ENCODE data around the gene DPP6.
"Not testable (repeated sequence)": the region's sequence is repeated elsewhere in the genome, so short reads cannot be mapped to it uniquely, and the experiment has no call there.

Gene DPP6

GRCh38 chr7:154918266-154918665 lies 866.1 kb downstream of the DPP6 start:
- H3K4me3 ChIP-seq (ENCODE audit: low read depth, low read length), result no peak overlapping the region
- peaks cover 13% of the 10 kb centered on the region for H3K27me3 ChIP-seq (ENCODE audit: control insufficient read depth, insufficient read depth, low read length)

GRCh38 chr7:154918741-154919140 lies 866.5 kb downstream of the DPP6 start:
- Histone ChIP-seq H3K27ac (ENCODE audit: low read depth, low read length) (no peak overlapping the region), H3K9ac (ENCODE audit: low read depth, low read length) (no peak overlapping the region), H3K9me3 (ENCODE audit: control insufficient read depth, insufficient read depth, low read length) (no peaks in the 10 kb centered on the region), H3K27me3 (ENCODE audit: control insufficient read depth, insufficient read depth, low read length) (peaks cover 13% of the 10 kb centered on the region), H3K4me3 (ENCODE audit: low read depth, low read length) (no peak overlapping the region), H3K4me1 (ENCODE audit: control insufficient read depth, insufficient read depth, low read length) (0 out of 2 replicates have a peak, but pooled peaks cover 6% of the 10 kb centered on the region), H3K36me3 (ENCODE audit: control insufficient read depth, insufficient read depth, low read length) (no peaks in the 10 kb centered on the region)

More at GRCh38 chr7:154918266-154918665, 866.1 kb downstream of the DPP6 start:
- no peaks in the 10 kb centered on the region for H3K9me3 ChIP-seq (ENCODE audit: control insufficient read depth, insufficient read depth, low read length)
- 0 out of 2 replicates have a peak, but pooled peaks cover 6% of the 10 kb centered on the region for H3K4me1 ChIP-seq (ENCODE audit: control insufficient read depth, insufficient read depth, low read length)
- peak overlapping the region; percentile 2 for H3K27ac ChIP-seq (ENCODE audit: low read depth, low read length)
- no peaks in the 10 kb centered on the region for H3K36me3 ChIP-seq (ENCODE audit: control insufficient read depth, insufficient read depth, low read length)
- no peak overlapping the region for H3K9ac ChIP-seq (ENCODE audit: low read depth, low read length)

DNA sequence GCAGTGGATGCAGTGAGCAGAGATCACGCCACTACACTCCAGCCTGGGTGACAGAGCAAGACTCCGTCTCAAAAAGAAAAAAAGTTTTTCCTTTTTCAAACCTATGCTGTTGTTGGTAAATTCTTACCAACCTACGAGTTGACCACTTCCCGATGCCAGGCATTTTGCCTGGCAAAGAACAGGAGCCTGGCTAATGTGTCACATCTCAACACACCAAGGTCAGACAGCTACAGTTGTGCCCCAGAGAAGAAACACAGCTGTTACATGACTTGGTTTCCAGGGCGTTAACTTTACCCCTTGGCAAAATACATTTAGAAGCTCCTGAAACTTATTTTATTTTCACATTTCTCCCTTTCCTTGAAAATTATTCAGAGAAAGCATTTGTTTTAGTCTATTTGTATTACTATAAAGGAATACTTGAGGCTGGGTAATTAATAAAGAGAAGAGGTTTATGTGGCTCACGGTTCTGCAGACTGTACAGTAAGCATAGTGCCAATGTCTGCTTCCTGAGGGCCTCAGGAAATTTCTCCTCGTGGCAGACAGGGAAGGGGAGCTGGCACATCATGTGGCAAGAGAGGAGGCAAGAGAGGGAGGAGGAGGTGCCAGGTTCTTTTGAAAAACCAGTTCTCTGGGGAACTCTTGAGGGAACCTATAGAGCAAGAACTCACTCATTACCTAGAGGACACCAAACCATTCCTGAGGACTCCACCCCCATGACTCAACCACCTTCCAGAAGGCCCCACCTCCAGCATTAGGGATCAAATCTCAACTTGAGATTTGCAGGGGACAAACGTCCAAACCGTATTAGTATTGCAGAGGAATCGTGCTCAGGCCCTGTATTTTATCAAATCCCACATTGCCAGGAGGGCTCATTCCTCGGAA lies 867.4 kb downstream of the DPP6 start:
- H3K4me3 ChIP-seq (ENCODE audit: low read depth, low read length), result no peak overlapping the region
- H3K36me3 ChIP-seq (ENCODE audit: control insufficient read depth, insufficient read depth, low read length), result no peaks in the 10 kb centered on the region
- H3K27ac ChIP-seq (ENCODE audit: low read depth, low read length), result no peak overlapping the region
- no peak overlapping the region for H3K9ac ChIP-seq (ENCODE audit: low read depth, low read length)
- H3K27me3 ChIP-seq (ENCODE audit: control insufficient read depth, insufficient read depth, low read length), result peaks cover 4% of the 10 kb centered on the region
- H3K4me1 ChIP-seq (ENCODE audit: control insufficient read depth, insufficient read depth, low read length), result no peaks in the 10 kb centered on the region
- H3K9me3 ChIP-seq (ENCODE audit: control insufficient read depth, insufficient read depth, low read length), result no peaks in the 10 kb centered on the region

- not testable (repeated sequence) for H3K9ac ChIP-seq (ENCODE audit: low read depth, low read length); H3K27ac ChIP-seq (ENCODE audit: low read depth, low read length); H3K27me3 ChIP-seq (ENCODE audit: control insufficient read depth, insufficient read depth, low read length); H3K9me3 ChIP-seq (ENCODE audit: control insufficient read depth, insufficient read depth, low read length); H3K4me1 ChIP-seq (ENCODE audit: control insufficient read depth, insufficient read depth, low read length); H3K4me3 ChIP-seq (ENCODE audit: low read depth, low read length); H3K36me3 ChIP-seq (ENCODE audit: control insufficient read depth, insufficient read depth, low read length)
These were observed 870.3 kb downstream of the DPP6 start for GRCh38 chr7:154922472-154922871.

DNA sequence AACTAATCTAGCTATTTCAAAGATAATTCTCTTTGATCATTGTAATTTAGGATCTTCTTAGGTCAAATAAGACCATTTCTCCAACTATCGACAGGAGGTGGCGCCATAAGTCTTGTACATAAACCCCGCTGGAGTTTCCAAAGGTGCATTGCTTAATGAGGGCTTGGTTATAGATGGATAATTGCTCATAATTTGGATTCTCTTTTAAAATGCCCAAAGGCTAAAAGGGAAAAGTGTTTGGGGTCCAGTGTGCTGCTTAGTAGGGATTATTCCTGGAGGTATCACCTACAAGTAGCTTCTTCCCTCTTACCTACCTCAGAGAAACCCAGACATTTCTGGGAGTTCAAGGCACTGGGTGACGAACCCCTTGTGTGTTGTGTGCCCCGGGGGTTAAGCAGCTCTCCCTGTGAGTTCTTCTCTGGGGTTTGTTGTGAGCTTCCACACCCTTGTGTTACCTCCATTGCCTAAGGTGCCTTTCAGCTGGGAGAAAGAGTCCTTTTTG lies 875.5 kb downstream of the DPP6 start:
- H3K4me3 ChIP-seq (ENCODE audit: low read depth, low read length), result no peak overlapping the region
- H3K27ac ChIP-seq (ENCODE audit: low read depth, low read length), result no peak overlapping the region
- H3K27me3 ChIP-seq (ENCODE audit: control insufficient read depth, insufficient read depth, low read length), result no peaks in the 10 kb centered on the region
- peaks cover 2% of the 10 kb centered on the region; the same call in 1 of the 2 replicates for H3K9me3 ChIP-seq (ENCODE audit: control insufficient read depth, insufficient read depth, low read length)
- peaks cover 14% of the 10 kb centered on the region for H3K4me1 ChIP-seq (ENCODE audit: control insufficient read depth, insufficient read depth, low read length)
- no peak overlapping the region for H3K9ac ChIP-seq (ENCODE audit: low read depth, low read length)
- no peaks in the 10 kb centered on the region for H3K36me3 ChIP-seq (ENCODE audit: control insufficient read depth, insufficient read depth, low read length)

DNA sequence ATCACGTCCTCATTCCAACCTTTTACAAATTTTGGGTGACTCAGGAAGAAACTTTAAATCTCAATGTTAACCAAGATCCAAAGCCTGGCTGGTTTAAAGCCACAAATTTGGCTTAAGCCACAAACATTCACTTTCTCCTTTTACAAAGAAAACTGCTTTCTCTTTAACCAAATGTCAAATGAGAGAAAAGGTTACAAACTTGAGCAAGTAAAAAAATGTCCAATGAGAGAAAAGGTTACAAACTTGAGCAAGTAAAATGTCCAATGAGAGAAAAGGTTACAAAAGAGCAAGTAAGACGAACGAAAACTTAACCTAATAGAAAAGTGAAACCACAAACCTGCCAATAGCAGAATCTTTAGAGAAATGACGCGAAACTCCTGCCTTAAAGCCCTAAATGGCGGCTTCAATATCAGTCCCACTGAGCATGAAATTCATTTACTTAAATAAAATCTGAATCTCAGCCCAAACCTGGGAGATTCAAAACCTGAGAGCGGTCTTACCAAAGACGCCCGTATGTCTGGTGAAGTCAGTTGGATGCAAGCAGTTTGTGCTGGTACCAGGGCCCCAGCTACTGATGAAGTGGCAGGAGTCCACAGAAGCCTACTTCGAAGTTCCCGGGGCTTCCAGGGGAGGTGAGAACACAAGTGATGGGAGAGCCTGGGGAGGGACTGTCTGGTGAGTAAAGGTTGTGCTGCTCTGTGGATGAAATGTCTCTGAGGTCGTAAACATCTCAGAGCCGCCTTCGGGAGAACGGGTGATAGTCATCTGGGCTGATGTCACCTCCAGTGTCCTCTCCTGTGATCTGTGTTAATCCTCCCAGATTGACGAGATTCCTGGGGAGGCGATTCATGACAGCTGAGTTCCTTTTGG lies 876.2 kb downstream of the DPP6 start:
- Histone ChIP-seq H3K27ac (ENCODE audit: low read depth, low read length) (no peak overlapping the region), H3K4me3 (ENCODE audit: low read depth, low read length) (no peak overlapping the region; the same call in 1 of the 2 replicates), H3K9me3 (ENCODE audit: control insufficient read depth, insufficient read depth, low read length) (peaks cover 9% of the 10 kb centered on the region), H3K9ac (ENCODE audit: low read depth, low read length) (no peak overlapping the region), H3K36me3 (ENCODE audit: control insufficient read depth, insufficient read depth, low read length) (no peaks in the 10 kb centered on the region), H3K27me3 (ENCODE audit: control insufficient read depth, insufficient read depth, low read length) (no peaks in the 10 kb centered on the region), H3K4me1 (ENCODE audit: control insufficient read depth, insufficient read depth, low read length) (peaks cover 14% of the 10 kb centered on the region)

DNA sequence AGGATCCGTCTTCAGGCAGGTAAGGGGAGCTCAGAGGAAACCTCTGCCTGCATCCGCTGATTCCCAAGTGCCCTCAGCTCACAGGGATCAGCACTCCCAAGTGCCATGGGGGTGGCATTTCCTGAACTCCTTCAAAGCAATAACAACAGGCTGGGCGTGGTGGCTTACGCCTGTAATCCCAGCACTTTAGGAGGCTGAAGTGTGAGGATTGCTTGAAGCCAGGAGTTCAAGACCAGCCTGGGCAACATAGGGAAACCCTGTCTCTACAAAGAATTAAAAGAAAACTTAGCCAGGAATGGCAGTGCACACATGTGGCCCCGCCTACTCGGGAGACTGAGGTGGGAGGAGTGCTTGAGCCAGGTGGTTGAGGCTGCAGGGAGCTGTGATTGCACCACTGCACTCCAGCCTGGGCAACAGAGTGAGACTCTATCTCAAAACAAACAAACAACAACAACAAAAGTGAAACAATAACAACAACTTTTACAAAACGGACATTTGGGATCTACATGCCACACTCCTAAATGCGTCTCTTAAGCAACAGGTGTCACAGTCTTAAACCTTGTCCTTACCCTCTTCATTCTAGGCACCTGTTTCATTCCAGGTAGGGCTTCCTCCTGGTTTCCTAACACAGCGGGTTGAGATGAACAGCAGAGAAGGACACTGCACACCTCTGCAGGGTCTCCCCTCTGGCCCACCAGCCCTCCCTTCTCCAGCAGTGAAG lies 877.0 kb downstream of the DPP6 start:
- H3K4me1 ChIP-seq (ENCODE audit: control insufficient read depth, insufficient read depth, low read length), result peaks cover 14% of the 10 kb centered on the region
- no peaks in the 10 kb centered on the region for H3K27me3 ChIP-seq (ENCODE audit: control insufficient read depth, insufficient read depth, low read length)
- H3K36me3 ChIP-seq (ENCODE audit: control insufficient read depth, insufficient read depth, low read length), result no peaks in the 10 kb centered on the region
- no peak overlapping the region for H3K9ac ChIP-seq (ENCODE audit: low read depth, low read length)
- no peak overlapping the region for H3K4me3 ChIP-seq (ENCODE audit: low read depth, low read length)
- H3K9me3 ChIP-seq (ENCODE audit: control insufficient read depth, insufficient read depth, low read length), result peaks cover 17% of the 10 kb centered on the region
- no peak overlapping the region for H3K27ac ChIP-seq (ENCODE audit: low read depth, low read length)

DNA sequence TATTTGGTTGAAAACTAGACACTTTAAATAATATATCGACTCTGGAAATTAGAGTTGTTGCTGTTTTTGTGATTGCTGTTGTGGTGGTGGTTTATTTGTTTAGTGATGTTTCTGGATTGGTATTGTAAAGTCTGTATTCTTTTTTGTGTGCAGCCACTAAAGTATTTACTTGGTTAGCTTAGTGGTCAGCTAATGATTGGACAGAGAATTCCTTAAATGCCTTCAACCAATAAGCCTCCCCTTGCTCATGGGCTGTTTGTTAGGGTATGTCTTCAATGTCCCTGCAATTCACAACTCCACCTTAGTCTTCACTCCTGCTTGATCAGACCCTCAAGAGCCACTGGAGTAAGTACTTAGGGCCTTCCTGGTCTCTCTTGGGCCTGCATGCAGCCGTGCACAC lies 879.7 kb downstream of the DPP6 start:
- Histone ChIP-seq H3K9me3 (ENCODE audit: control insufficient read depth, insufficient read depth, low read length) (peaks cover 38% of the 10 kb centered on the region), H3K4me3 (ENCODE audit: low read depth, low read length) (no peak overlapping the region), H3K9ac (ENCODE audit: low read depth, low read length) (no peak overlapping the region), H3K4me1 (ENCODE audit: control insufficient read depth, insufficient read depth, low read length) (peaks cover 14% of the 10 kb centered on the region), H3K27ac (ENCODE audit: low read depth, low read length) (no peak overlapping the region), H3K36me3 (ENCODE audit: control insufficient read depth, insufficient read depth, low read length) (no peaks in the 10 kb centered on the region), H3K27me3 (ENCODE audit: control insufficient read depth, insufficient read depth, low read length) (no peaks in the 10 kb centered on the region)

DNA sequence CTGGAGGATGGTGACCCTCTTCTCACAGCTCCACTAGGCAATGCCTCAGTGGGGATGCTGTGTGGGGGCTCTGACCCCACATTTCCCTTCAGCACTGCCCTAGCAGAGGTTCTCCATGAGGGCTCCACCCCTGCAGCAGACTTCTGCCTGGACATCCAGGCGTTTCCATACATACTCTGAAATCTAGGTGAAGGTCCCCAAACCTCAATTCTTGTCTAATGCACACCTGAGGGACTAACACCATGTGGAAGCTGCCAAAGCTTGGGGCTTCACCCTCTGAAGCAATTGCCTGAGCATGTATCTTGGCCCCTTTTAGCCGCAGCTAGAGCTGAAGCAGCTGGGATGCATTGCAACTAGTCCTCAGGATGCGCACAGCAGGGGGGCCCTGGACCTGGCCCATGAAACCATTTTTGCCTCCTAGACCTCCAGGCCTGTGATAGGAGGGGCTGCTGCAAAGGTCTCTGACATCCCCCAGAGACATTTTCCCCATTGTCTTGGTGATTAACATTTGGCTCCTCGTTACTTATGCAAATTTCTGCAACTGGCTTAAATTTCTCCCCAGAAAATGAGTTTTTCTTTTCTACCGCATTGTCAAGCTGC lies 882.3 kb downstream of the DPP6 start:
- H3K27me3 ChIP-seq (ENCODE audit: control insufficient read depth, insufficient read depth, low read length); H3K9ac ChIP-seq (ENCODE audit: low read depth, low read length); H3K27ac ChIP-seq (ENCODE audit: low read depth, low read length); H3K4me3 ChIP-seq (ENCODE audit: low read depth, low read length); H3K4me1 ChIP-seq (ENCODE audit: control insufficient read depth, insufficient read depth, low read length); H3K36me3 ChIP-seq (ENCODE audit: control insufficient read depth, insufficient read depth, low read length): not testable (repeated sequence)
- peaks cover 38% of the 10 kb centered on the region for H3K9me3 ChIP-seq (ENCODE audit: control insufficient read depth, insufficient read depth, low read length)

- Histone ChIP-seq H3K9me3 (ENCODE audit: control insufficient read depth, insufficient read depth, low read length) (peaks cover 45% of the 10 kb centered on the region), H3K36me3 (ENCODE audit: control insufficient read depth, insufficient read depth, low read length) (peaks cover 3% of the 10 kb centered on the region; the same call in 1 of the 2 replicates), H3K27ac (ENCODE audit: low read depth, low read length) (no peak overlapping the region), H3K9ac (ENCODE audit: low read depth, low read length) (no peak overlapping the region), H3K27me3 (ENCODE audit: control insufficient read depth, insufficient read depth, low read length) (no peaks in the 10 kb centered on the region), H3K4me3 (ENCODE audit: low read depth, low read length) (no peak overlapping the region), H3K4me1 (ENCODE audit: control insufficient read depth, insufficient read depth, low read length) (no peaks in the 10 kb centered on the region)
These were observed 885.6 kb downstream of the DPP6 start for GRCh38 chr7:154937837-154938236.
